Prostate gland (tissue), 2 donors: ENCODE results near the gene LPP.

Source experiments
- CTCF ChIP-seq, 4 experiments: fragments of 200-600 bp in 2 of 4; fragments of 450-650 bp in 2 of 4; sonication (generic) in 2 of 4; IDR thresholded peaks; 1 replicate in 3 of 4; 2 replicates in 1 of 4; pipeline ENCODE4 v1.5.1; 2016 to 2019; ENCODE audit warnings: antibody characterized with exemption in 4 of 4, mild to moderate bottlenecking in 2 of 4, moderate library complexity in 2 of 4
- POLR2A ChIP-seq: fragments of 450-650 bp; IDR thresholded peaks from one replicate; pipeline ENCODE4 v1.6.1; 2016; ENCODE audit warnings: antibody characterized with exemption, mild to moderate bottlenecking
- POLR2AphosphoS5 ChIP-seq: sonication (generic); formaldehyde crosslinking; IDR thresholded peaks from one replicate; pipeline ENCODE4 v1.6.1; 2017; ENCODE audit warnings: antibody characterized with exemption

GRCh38 chr3:188362405-188362831 lies 208.5 kb downstream of the LPP start:
- TF ChIP-seq CTCF (IDR thresholded peaks at IDR 0.05) (peak in 1 of 4 experiments; percentile 38), POLR2A (no peak), POLR2AphosphoS5 (peak; percentile 41)
